HepG2 (cell line): ENCODE data around the gene TRIM8. TPM values are rescaled to one million over a fixed set of nuclear protein-coding genes. Genes with fewer than 3 reads are reported as not detected.

Experiments
- ATAC-seq: fragments of 200-7000 bp; cut with Tn5 transposase; 3 replicates; pipeline ENCODE4 v1.9.1; 2020; ENCODE audit warnings: mild to moderate bottlenecking, moderate library complexity
- BruUV-seq: library from RNA; stranded (reverse); fragments of 400-500 nt; replicated peaks from 2 replicates; lab custom pipeline; 2021; lab: Mats Ljungman, UMichigan
- CTCF ChIA-PET: fragments of 300-600 bp; formaldehyde crosslinking; extraction: SDS; loops from one replicate; lab custom pipeline; 2021; ENCODE audit warnings: low total read pairs, inconsistent platforms, low intra/inter-chr PET ratio; lab: Yijun Ruan, JAX
- POLR2A ChIA-PET: fragments of 350-600 bp; sonication (Branson Sonifier 250); formaldehyde crosslinking; loops from one replicate; lab custom pipeline; 2020; ENCODE audit warnings: antibody characterized with exemption, inconsistent platforms; lab: Yijun Ruan, JAX
- DNase-seq: peaks from one replicate; pipeline ENCODE4 v3.0.0-alpha.2; 2015; ENCODE audit warnings: low spot score
- FAIRE-seq: peaks from 3 replicates; lab custom pipeline; 2011; peaks lifted over from hg19 to GRCh38; lab: Jason Lieb, UNC
- H2AFZ ChIP-seq: one replicate; pipeline ENCODE4 v1.6.1; 2011; ENCODE audit warnings: low read length, inconsistent platforms
- H3K27ac ChIP-seq: fragments of 300-600 bp; 3 replicates; pipeline ENCODE4 v1.8.0; 2011; ENCODE audit warnings: mixed run types, mild to moderate bottlenecking, mixed read lengths, low read length, inconsistent platforms; ENCODE audit not compliant: insufficient read depth; ENCODE audit errors: extremely low read length
- H3K27me3 ChIP-seq, 2 experiments: fragments of 200-600 bp in 1 of 2; 2 replicates in 1 of 2; 3 replicates in 1 of 2; pipeline versions ENCODE4 v1.6.0 to v1.8.0; 2011; ENCODE audit warnings: low read length in 2 of 2, mild to moderate bottlenecking in 2 of 2, moderate library complexity in 2 of 2, inconsistent platforms in 1 of 2; ENCODE audit not compliant: insufficient read depth in 2 of 2, control insufficient read depth in 1 of 2
- H3K36me3 ChIP-seq, 2 experiments: fragments of 200-600 bp in 1 of 2; replicated peaks in 1 of 2; 2 replicates in 1 of 2; 3 replicates in 1 of 2; pipeline versions ENCODE4 v1.5.1 to v1.8.0; 2011; ENCODE audit warnings: low read length in 2 of 2, inconsistent platforms in 1 of 2; ENCODE audit not compliant: insufficient read depth in 2 of 2, control insufficient read depth in 1 of 2
- H3K4me1 ChIP-seq: 2 replicates; pipeline ENCODE4 v1.5.1; 2012; ENCODE audit warnings: low read length, inconsistent platforms; ENCODE audit not compliant: insufficient read depth
- H3K4me2 ChIP-seq: 2 replicates; pipeline ENCODE4 v1.6.0; 2011; ENCODE audit warnings: low read depth, low read length, inconsistent platforms
- H3K4me3 ChIP-seq, 3 experiments: fragments of 200-600 bp in 1 of 3; sonication (generic), shearing (Covaris generic) in 1 of 3; replicated peaks in 1 of 3; 2 replicates each; pipeline ENCODE4 v1.5.1; 2011 to 2016; ENCODE audit warnings: low read length in 3 of 3, inconsistent platforms in 2 of 3, low read depth in 2 of 3, mild to moderate bottlenecking in 2 of 3, control low read depth in 1 of 3, mixed read lengths in 1 of 3; ENCODE audit not compliant: insufficient read depth in 1 of 3
- H3K79me2 ChIP-seq: one replicate; pipeline ENCODE4 v1.6.1; 2011; ENCODE audit warnings: low read length, inconsistent platforms; ENCODE audit not compliant: insufficient read depth
- H3K9ac ChIP-seq: 2 replicates; pipeline ENCODE4 v1.6.0; 2011; ENCODE audit warnings: mild to moderate bottlenecking, low read depth, low read length, inconsistent platforms; ENCODE audit not compliant: insufficient read depth
- H3K9me3 ChIP-seq: 2 replicates; pipeline ENCODE4 v1.5.1; 2012; ENCODE audit warnings: mild to moderate bottlenecking, low read length
- H4K20me1 ChIP-seq: 2 replicates; pipeline ENCODE4 v1.6.0; 2011; ENCODE audit warnings: inconsistent platforms, mild to moderate bottlenecking, low read length, moderate library complexity; ENCODE audit not compliant: insufficient read depth
- CBX1 ChIP-seq: IDR thresholded peaks from one replicate; pipeline ENCODE4 v1.6.1; 2016; ENCODE audit warnings: antibody characterized with exemption, low read depth
- HCFC1 ChIP-seq: fragments of 150-350 bp; IDR thresholded peaks from 2 replicates; pipeline ENCODE4 v1.6.1; 2014; ENCODE audit warnings: low read depth, low read length
- HNF4A ChIP-seq: sonication (generic); formaldehyde crosslinking; IDR thresholded peaks from 2 replicates; pipeline ENCODE4 v1.4.0; 2020; ENCODE audit warnings: missing genetic modification reagents
- MIER3 ChIP-seq: IDR thresholded peaks from 2 replicates; pipeline ENCODE4 v1.6.1; 2016; ENCODE audit warnings: missing compliant biosample characterization, borderline replicate concordance
- NAIF1 ChIP-seq: sonication (generic); formaldehyde crosslinking; IDR thresholded peaks from 2 replicates; pipeline ENCODE4 v1.5.0; 2020; ENCODE audit warnings: mild to moderate bottlenecking, missing genetic modification reagents, borderline replicate concordance
- NR2F2 ChIP-seq: IDR thresholded peaks from 2 replicates; pipeline ENCODE4 v1.6.1; 2012; ENCODE audit warnings: low read depth, inconsistent platforms, borderline replicate concordance
- PRPF4 ChIP-seq: fragments of 200-400 bp; formaldehyde crosslinking; IDR thresholded peaks from 2 replicates; pipeline ENCODE4 v1.6.1; 2016; ENCODE audit warnings: low read length, low read depth; ENCODE audit not compliant: poor library complexity, severe bottlenecking
- SIN3A ChIP-seq: IDR thresholded peaks from 2 replicates; pipeline ENCODE4 v1.6.1; 2011; ENCODE audit warnings: low read depth, mild to moderate bottlenecking, control low read depth, low read length, borderline replicate concordance
- TEAD2 ChIP-seq: sonication (generic); formaldehyde crosslinking; IDR thresholded peaks from 2 replicates; pipeline ENCODE4 v1.9.0; 2021; ENCODE audit warnings: missing genetic modification reagents
- ZBTB38 ChIP-seq: sonication (generic); formaldehyde crosslinking; IDR thresholded peaks from 2 replicates; pipeline ENCODE4 v1.5.1; 2020; ENCODE audit warnings: mild to moderate bottlenecking, missing genetic modification reagents
- ZNF224 ChIP-seq: sonication (generic); formaldehyde crosslinking; IDR thresholded peaks from 2 replicates; pipeline ENCODE4 v1.5.0; 2020; ENCODE audit warnings: mild to moderate bottlenecking, missing genetic modification reagents
- ZNF317 ChIP-seq: sonication (generic); formaldehyde crosslinking; IDR thresholded peaks from 2 replicates; pipeline ENCODE4 v1.5.0; 2020; ENCODE audit warnings: mild to moderate bottlenecking, missing genetic modification reagents
- ZNF33A ChIP-seq: sonication (generic); formaldehyde crosslinking; IDR thresholded peaks from 2 replicates; pipeline ENCODE4 v1.5.1; 2020; ENCODE audit warnings: missing genetic modification reagents, mild to moderate bottlenecking, moderate library complexity, borderline replicate concordance
- ZNF34 ChIP-seq: sonication (generic); formaldehyde crosslinking; IDR thresholded peaks from 2 replicates; pipeline ENCODE4 v1.4.0; 2020; ENCODE audit warnings: mild to moderate bottlenecking, missing genetic modification reagents, borderline replicate concordance
- ZNF468 ChIP-seq: sonication (generic); formaldehyde crosslinking; IDR thresholded peaks from 2 replicates; pipeline ENCODE4 v1.8.0; 2022; ENCODE audit warnings: mild to moderate bottlenecking, moderate library complexity, missing genetic modification reagents
- ZNF547 ChIP-seq: sonication (generic); formaldehyde crosslinking; IDR thresholded peaks from 2 replicates; pipeline ENCODE4 v1.5.1; 2020; ENCODE audit warnings: mild to moderate bottlenecking, missing genetic modification reagents
- ZZZ3 ChIP-seq: sonication (generic); formaldehyde crosslinking; IDR thresholded peaks from 2 replicates; pipeline ENCODE4 v1.4.0; 2020; ENCODE audit warnings: missing genetic modification reagents, mild to moderate bottlenecking, borderline replicate concordance
- WGBS: methylation state at CpG from one replicate; pipeline ENCODE4 v1.1.6; 2017; ENCODE audit warnings: low lambda C conversion rate; 5-methylcytosine and 5-hydroxymethylcytosine counted together
- in situ Hi-C: cut with HindIII; loops from 2 replicates; pipeline ENCODE4 v1.10.0; 2017; ENCODE audit warnings: low pct_unique_long_range_greater_than_20kb; ENCODE audit not compliant: extremely low pct_ligation_motif_present
- intact Hi-C: fragments of 100-400 bp; cut with micrococcal nuclease; formaldehyde crosslinking; loops from one replicate; pipeline ENCODE4 v1.10.0; 2022; ENCODE audit not compliant: unreplicated experiment
- polyA plus RNA-seq, 8 experiments: library from polyadenylated mRNA; depleted of rRNA in 3 of 8; stranded (reverse) in 7 of 8; unstranded in 1 of 8; fragments of >200 nt; fragmentation: Illumina TruSeq in 4 of 8; extraction: Trizol in 4 of 8; gene quantifications; 2 replicates each; pipeline versions ENCODE4 v1.2.1 to v1.2.3, GENCODE V29; 2011 to 2016; ENCODE audit warnings: low read depth in 4 of 8, missing spikeins in 1 of 8, mixed read lengths in 1 of 8; ENCODE audit not compliant: insufficient read depth in 1 of 8
- total RNA-seq, 5 experiments: library from RNA; depleted of rRNA; stranded (reverse); fragments of >200 nt; fragmentation: Illumina TruSeq; extraction: Trizol; gene quantifications; 2 replicates each; pipeline ENCODE4 v1.2.3, GENCODE V29; 2016; ENCODE audit warnings: low read depth in 1 of 5
- TF ChIP-seq, protein P1 (sequence below), 2 experiments: fragments of 450-650 bp in 1 of 2; sonication (generic) in 1 of 2; formaldehyde crosslinking; IDR thresholded peaks; 2 replicates each; pipeline versions ENCODE4 v1.5.0 to v1.8.0; 2020 to 2022; ENCODE audit warnings: mild to moderate bottlenecking in 1 of 2, missing genetic modification reagents in 1 of 2
- TF ChIP-seq, protein P2 (sequence below): sonication (generic); formaldehyde crosslinking; IDR thresholded peaks from 2 replicates; pipeline ENCODE4 v1.4.0; 2020; ENCODE audit warnings: missing genetic modification reagents
- TF ChIP-seq, protein P3 (sequence below): sonication (generic); formaldehyde crosslinking; IDR thresholded peaks from 2 replicates; pipeline ENCODE4 v1.4.0; 2020; ENCODE audit warnings: mild to moderate bottlenecking, missing genetic modification reagents

Gene TRIM8
- total and polyA plus RNA-seq, 2 of the 13 experiments (the other 11 are each of a cell fraction or from before 2014, with no cell fraction given), result 38.9 to 66.5 TPM

DNA sequence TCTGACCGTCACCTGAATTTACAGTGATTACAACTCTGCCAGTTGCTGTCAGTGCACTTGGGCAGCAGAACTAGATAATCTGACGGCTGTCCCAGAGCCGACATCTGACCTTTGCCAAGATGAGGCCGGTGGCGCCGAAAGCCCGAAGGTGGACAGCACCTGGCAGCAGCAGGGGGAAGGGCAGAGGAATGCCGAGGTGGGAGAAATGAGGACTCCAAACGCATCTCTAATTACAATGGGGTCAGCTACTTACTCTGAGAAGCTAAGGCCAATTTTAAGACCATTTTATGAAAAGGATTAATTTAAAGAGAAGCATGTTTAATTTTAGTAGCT is 33.8 kb downstream of the TRIM8 start:
- no peak overlapping the region for H3K27ac ChIP-seq
- peaks cover 65% of the 10 kb centered on the region for H3K4me1 ChIP-seq
- CTCF ChIA-PET, result interaction anchor here (1.6 kb wide), 1 partner anchor 51 kb away, joined by 5 read pairs; no protein-coding TSS in a partner anchor
- H3K79me2 ChIP-seq, result no peaks in the 10 kb centered on the region
- H2AFZ ChIP-seq, result no peak overlapping the region
- TF ChIP-seq ZNF547 (CRISPR knock-in tag), result no peak
- no peak for TF ChIP-seq ZZZ3
- no peak for TF ChIP-seq HNF4A (CRISPR knock-in tag)
- TF ChIP-seq ZBTB38, result no peak
- TF ChIP-seq CBX1, result no peak
- no peak for TF ChIP-seq PRPF4
- no peak for TF ChIP-seq MIER3
- TF ChIP-seq NR2F2, result no peak
- no peak for TF ChIP-seq ZNF33A (CRISPR knock-in tag)
- no peak for TF ChIP-seq ZNF317
- TF ChIP-seq, protein P1, sequence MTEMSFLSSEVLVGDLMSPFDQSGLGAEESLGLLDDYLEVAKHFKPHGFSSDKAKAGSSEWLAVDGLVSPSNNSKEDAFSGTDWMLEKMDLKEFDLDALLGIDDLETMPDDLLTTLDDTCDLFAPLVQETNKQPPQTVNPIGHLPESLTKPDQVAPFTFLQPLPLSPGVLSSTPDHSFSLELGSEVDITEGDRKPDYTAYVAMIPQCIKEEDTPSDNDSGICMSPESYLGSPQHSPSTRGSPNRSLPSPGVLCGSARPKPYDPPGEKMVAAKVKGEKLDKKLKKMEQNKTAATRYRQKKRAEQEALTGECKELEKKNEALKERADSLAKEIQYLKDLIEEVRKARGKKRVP (CRISPR knock-in tag; IDR thresholded peaks at IDR 0.05), result no peak
- no peak for TF ChIP-seq ZNF468 (CRISPR knock-in tag)
- TF ChIP-seq TEAD2, result no peak
- TF ChIP-seq HCFC1, result no peak
- no peak for TF ChIP-seq NAIF1 (CRISPR knock-in tag)
- TF ChIP-seq SIN3A, result no peak
- TF ChIP-seq, protein P2, sequence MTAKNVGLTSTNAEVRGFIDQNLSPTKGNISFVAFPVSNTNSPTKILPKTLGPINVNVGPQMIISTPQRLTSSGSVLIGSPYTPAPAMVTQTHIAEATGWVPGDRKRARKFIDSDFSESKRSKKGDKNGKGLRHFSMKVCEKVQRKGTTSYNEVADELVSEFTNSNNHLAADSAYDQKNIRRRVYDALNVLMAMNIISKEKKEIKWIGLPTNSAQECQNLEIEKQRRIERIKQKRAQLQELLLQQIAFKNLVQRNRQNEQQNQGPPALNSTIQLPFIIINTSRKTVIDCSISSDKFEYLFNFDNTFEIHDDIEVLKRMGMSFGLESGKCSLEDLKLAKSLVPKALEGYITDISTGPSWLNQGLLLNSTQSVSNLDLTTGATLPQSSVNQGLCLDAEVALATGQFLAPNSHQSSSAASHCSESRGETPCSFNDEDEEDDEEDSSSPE (CRISPR knock-in tag), result no peak
- no peak for TF ChIP-seq ZNF224 (CRISPR knock-in tag)
- no peak for TF ChIP-seq ZNF34 (CRISPR knock-in tag)
- TF ChIP-seq, protein P3, sequence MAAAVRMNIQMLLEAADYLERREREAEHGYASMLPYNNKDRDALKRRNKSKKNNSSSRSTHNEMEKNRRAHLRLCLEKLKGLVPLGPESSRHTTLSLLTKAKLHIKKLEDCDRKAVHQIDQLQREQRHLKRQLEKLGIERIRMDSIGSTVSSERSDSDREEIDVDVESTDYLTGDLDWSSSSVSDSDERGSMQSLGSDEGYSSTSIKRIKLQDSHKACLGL (CRISPR knock-in tag), result no peak
- no peaks in the 10 kb centered on the region for H4K20me1 ChIP-seq
- 66% methylated on average over 9 of the region's 9 CpGs for WGBS
- DNase-seq, result no peak
- H3K4me2 ChIP-seq, result no peak overlapping the region
- ATAC-seq, result no peak
- BruUV-seq, result no TSS peak
- POLR2A ChIA-PET, result interaction anchor here (1.7 to 2.4 kb wide), 4 partner anchors 8 to 32 kb away, joined by 4 to 16 read pairs (median 6); no protein-coding TSS in a partner anchor
- H3K9me3 ChIP-seq, result no peaks in the 10 kb centered on the region
- H3K36me3 ChIP-seq, result no peaks in the 10 kb centered on the region
- H3K9ac ChIP-seq, result no peak overlapping the region
- intact Hi-C loops (loop anchor here (2.0 to 5.0 kb wide), 2 partner anchors 35 to 176 kb away; partner anchors contain the start of genes ACTR1A and SUFU), in situ Hi-C loops (loop anchor here (5.0 kb wide), 1 partner anchor 34 kb away; the partner anchor contains the start of genes ARL3 and SFXN2)
- H3K4me3 ChIP-seq, result no peak overlapping the region
- no peaks in the 10 kb centered on the region for H3K27me3 ChIP-seq
- FAIRE-seq, result no peak
